PC-3 (cell line): ENCODE results near the gene CYB5R4. TPM values are rescaled to one million over a fixed set of nuclear protein-coding genes. Genes with fewer than 3 reads are reported as not detected.

ENCODE experiments used
- ATAC-seq: fragments of 200-7000 bp; cut with Tn5 transposase; 2 replicates; pipeline ENCODE4 v1.9.1; 2020; ENCODE audit warnings: mild to moderate bottlenecking, moderate library complexity
- BruUV-seq: library from RNA; stranded (reverse); fragments of 400-500 nt; replicated peaks from 2 replicates; lab custom pipeline; 2021; lab: Mats Ljungman, UMichigan
- CTCF ChIA-PET: fragments of 300-600 bp; sonication (Branson Sonifier 250); formaldehyde crosslinking; loops from one replicate; lab custom pipeline; 2022; ENCODE audit warnings: antibody characterized with exemption; lab: Charles Lee
- POLR2A ChIA-PET: fragments of 300-600 bp; sonication (Branson Sonifier 250); formaldehyde crosslinking; loops from one replicate; lab custom pipeline; 2022; ENCODE audit warnings: antibody characterized with exemption; ENCODE audit not compliant: unreplicated experiment; lab: Charles Lee
- DNase-seq: peaks from one replicate; pipeline ENCODE4 v3.0.0-alpha.2; 2015
- H2AFZ ChIP-seq: fragments of 300-600 bp; sonication (generic); 2 replicates; pipeline ENCODE4 v1.6.0; 2016; ENCODE audit warnings: antibody characterized with exemption, low read length
- H3F3A ChIP-seq: fragments of 300-600 bp; sonication (generic); one replicate; pipeline ENCODE4 v1.6.0; 2017; ENCODE audit warnings: antibody characterized with exemption, low read length, control low read depth, mild to moderate bottlenecking; ENCODE audit not compliant: unreplicated experiment
- H3K27ac ChIP-seq: fragments of 300-600 bp; sonication (generic); 2 replicates; pipeline ENCODE4 v1.5.1; 2016; ENCODE audit warnings: mild to moderate bottlenecking, low read length
- H3K27me3 ChIP-seq: fragments of 300-600 bp; sonication (generic); 2 replicates; pipeline ENCODE4 v1.6.1; 2016; ENCODE audit warnings: low read length, mixed read lengths
- H3K36me3 ChIP-seq: fragments of 300-600 bp; sonication (generic); 2 replicates; pipeline ENCODE4 v1.6.1; 2016; ENCODE audit warnings: low read depth, mixed run types, low read length, mixed read lengths
- H3K4me1 ChIP-seq: fragments of 300-600 bp; sonication (generic); 2 replicates; pipeline ENCODE4 v1.5.1; 2016; ENCODE audit warnings: low read length; ENCODE audit not compliant: insufficient read depth
- H3K4me2 ChIP-seq: fragments of 300-600 bp; sonication (generic); 2 replicates; pipeline ENCODE4 v1.6.0; 2016; ENCODE audit warnings: low read length
- H3K4me3 ChIP-seq: fragments of 300-600 bp; sonication (generic); 2 replicates; pipeline ENCODE4 v1.5.1; 2016; ENCODE audit warnings: mild to moderate bottlenecking, low read length, mixed read lengths
- H3K79me2 ChIP-seq: fragments of 300-600 bp; sonication (generic); 2 replicates; pipeline ENCODE4 v1.6.1; 2017; ENCODE audit warnings: low read length, mixed read lengths
- H3K9ac ChIP-seq: fragments of 300-600 bp; sonication (generic); 2 replicates; pipeline ENCODE4 v1.6.0; 2016; ENCODE audit warnings: mild to moderate bottlenecking, low read length
- H3K9me2 ChIP-seq: fragments of 300-600 bp; sonication (generic); replicated peaks from 2 replicates; pipeline ENCODE4 v1.6.1; 2016; ENCODE audit warnings: mixed run types, low read length, mixed read lengths
- H3K9me3 ChIP-seq: fragments of 300-600 bp; sonication (generic); 2 replicates; pipeline ENCODE4 v1.6.1; 2016; ENCODE audit warnings: low read length, mixed read lengths
- H4K20me1 ChIP-seq: fragments of 300-600 bp; sonication (generic); 2 replicates; pipeline ENCODE4 v1.6.1; 2016; ENCODE audit warnings: low read length, mixed read lengths
- EZH2 ChIP-seq: fragments of 300-600 bp; sonication (generic); IDR thresholded peaks from one replicate; pipeline ENCODE4 v1.6.1; 2017; ENCODE audit warnings: antibody characterized with exemption, mild to moderate bottlenecking, low read length; ENCODE audit not compliant: unreplicated experiment
- EZH2phosphoT487 ChIP-seq: fragments of 300-600 bp; sonication (generic); IDR thresholded peaks from 2 replicates; pipeline ENCODE4 v1.6.1; 2018; ENCODE audit warnings: mild to moderate bottlenecking, antibody characterized with exemption, low read length, borderline replicate concordance
- intact Hi-C: fragments of 100-400 bp; cut with micrococcal nuclease; formaldehyde crosslinking; loops from 2 replicates; pipeline ENCODE4 v1.9.0; 2023
- total RNA-seq: library from RNA; depleted of rRNA; stranded (reverse); fragments of >200 nt; gene quantifications from 2 replicates; pipeline ENCODE4 v1.2.3, GENCODE V29; 2014
- TF ChIP-seq, protein P1 (sequence below): fragments of 300-600 bp; sonication (generic); conservative IDR thresholded peaks from 2 replicates; pipeline ENCODE4 v1.5.1; 2017; ENCODE audit warnings: antibody characterized with exemption, low read depth, mild to moderate bottlenecking, low read length

Gene CYB5R4
- total RNA-seq, 1 experiment from 2014 or later, result 5.6 TPM

- no peak overlapping the region for H3K4me3 ChIP-seq
- ChIA-PET CTCF (no interaction called here), POLR2A (no interaction called here)
- H3K4me2 ChIP-seq, result no peak overlapping the region
- intact Hi-C loops, result no loop called here
- H3K4me1 ChIP-seq, result peaks cover 19% of the 10 kb centered on the region
- H2AFZ ChIP-seq, result no peak overlapping the region
- H3K27ac ChIP-seq, result no peak overlapping the region
- H3K79me2 ChIP-seq, result peaks cover 39% of the 10 kb centered on the region
- DNase-seq (no peak), ATAC-seq (no peak)
- H3K27me3 ChIP-seq, result no peaks in the 10 kb centered on the region
- no peaks in the 10 kb centered on the region for H3K9me2 ChIP-seq
- no TSS peak for BruUV-seq
- H3K9me3 ChIP-seq, result no peaks in the 10 kb centered on the region
- H4K20me1 ChIP-seq, result no peaks in the 10 kb centered on the region
- no peak for TF ChIP-seq EZH2phosphoT487
- TF ChIP-seq, protein P1, sequence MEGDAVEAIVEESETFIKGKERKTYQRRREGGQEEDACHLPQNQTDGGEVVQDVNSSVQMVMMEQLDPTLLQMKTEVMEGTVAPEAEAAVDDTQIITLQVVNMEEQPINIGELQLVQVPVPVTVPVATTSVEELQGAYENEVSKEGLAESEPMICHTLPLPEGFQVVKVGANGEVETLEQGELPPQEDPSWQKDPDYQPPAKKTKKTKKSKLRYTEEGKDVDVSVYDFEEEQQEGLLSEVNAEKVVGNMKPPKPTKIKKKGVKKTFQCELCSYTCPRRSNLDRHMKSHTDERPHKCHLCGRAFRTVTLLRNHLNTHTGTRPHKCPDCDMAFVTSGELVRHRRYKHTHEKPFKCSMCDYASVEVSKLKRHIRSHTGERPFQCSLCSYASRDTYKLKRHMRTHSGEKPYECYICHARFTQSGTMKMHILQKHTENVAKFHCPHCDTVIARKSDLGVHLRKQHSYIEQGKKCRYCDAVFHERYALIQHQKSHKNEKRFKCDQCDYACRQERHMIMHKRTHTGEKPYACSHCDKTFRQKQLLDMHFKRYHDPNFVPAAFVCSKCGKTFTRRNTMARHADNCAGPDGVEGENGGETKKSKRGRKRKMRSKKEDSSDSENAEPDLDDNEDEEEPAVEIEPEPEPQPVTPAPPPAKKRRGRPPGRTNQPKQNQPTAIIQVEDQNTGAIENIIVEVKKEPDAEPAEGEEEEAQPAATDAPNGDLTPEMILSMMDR, result no peak
- TF ChIP-seq EZH2, result no peak
- H3K36me3 ChIP-seq, result peaks cover 8% of the 10 kb centered on the region; the same call in 1 of the 2 replicates
- no peaks in the 10 kb centered on the region for H3F3A ChIP-seq
- no peak overlapping the region for H3K9ac ChIP-seq
Measured at GRCh38 chr6:83862776-83863471, 3.4 kb downstream of the CYB5R4 start.

- H3K79me2 ChIP-seq, result peaks cover 21% of the 10 kb centered on the region
- no peaks in the 10 kb centered on the region for H4K20me1 ChIP-seq
- peak overlapping the region; percentile 59 for H3K4me2 ChIP-seq
- ChIA-PET POLR2A (no interaction called here), CTCF (no interaction called here)
- H3K4me1 ChIP-seq, result peaks cover 25% of the 10 kb centered on the region
- peak overlapping the region; percentile 83 for H3K27ac ChIP-seq
- DNase-seq (no peak), ATAC-seq (no peak)
- H3K4me3 ChIP-seq, result no peak overlapping the region
- H2AFZ ChIP-seq, result peak overlapping the region; percentile 14; the same call in 1 of the 2 replicates
- H3K36me3 ChIP-seq, result peaks cover 8% of the 10 kb centered on the region; the same call in 1 of the 2 replicates
- H3K9me3 ChIP-seq, result no peaks in the 10 kb centered on the region
- BruUV-seq, result no TSS peak
- H3F3A ChIP-seq, result peaks cover 4% of the 10 kb centered on the region
- intact Hi-C loops, result no loop called here
- H3K9me2 ChIP-seq, result no peaks in the 10 kb centered on the region
- peak overlapping the region; percentile 10; the same call in 1 of the 2 replicates for H3K9ac ChIP-seq
- no peaks in the 10 kb centered on the region for H3K27me3 ChIP-seq
- TF ChIP-seq EZH2 (no peak), EZH2phosphoT487 (no peak)
- TF ChIP-seq, protein P1, result no peak
Measured at GRCh38 chr6:83867043-83867442, 7.6 kb downstream of the CYB5R4 start.
